Omental fat pad (tissue), 4 donors: Measurements from ENCODE around the gene PLCH1. TPM values are rescaled to one million over a fixed set of nuclear protein-coding genes. Genes with fewer than 3 reads are reported as not detected.

Experiments used
- ATAC-seq: fragments of 150-250 bp; one replicate; pipeline ENCODE4 v1.9.1; 2016; ENCODE audit warnings: mild to moderate bottlenecking, moderate library complexity; ENCODE audit not compliant: low FRiP score
- DNase-seq: peaks from one replicate; pipeline ENCODE4 v3.0.0-alpha.2; 2019; ENCODE audit warnings: low spot score
- total RNA-seq, 4 donors: library from RNA; depleted of rRNA; stranded (reverse); fragments of >200 nt; gene quantifications; one replicate each; pipeline ENCODE4 v1.1.0, GENCODE V29; 2016
- TF ChIP-seq, protein P1 (sequence below), 3 donors: fragments of 450-650 bp; IDR thresholded peaks; one replicate each; pipeline ENCODE4 v1.5.1; 2016 to 2017; ENCODE audit warnings: antibody characterized with exemption in 3 of 3, mild to moderate bottlenecking in 3 of 3, moderate library complexity in 2 of 3

The PLCH1 gene
- total RNA-seq, 4 donors from 2014 or later: 0.12 to 3.2 (median 0.23) TPM

- DNase-seq: no peak
- TF ChIP-seq, protein P1, sequence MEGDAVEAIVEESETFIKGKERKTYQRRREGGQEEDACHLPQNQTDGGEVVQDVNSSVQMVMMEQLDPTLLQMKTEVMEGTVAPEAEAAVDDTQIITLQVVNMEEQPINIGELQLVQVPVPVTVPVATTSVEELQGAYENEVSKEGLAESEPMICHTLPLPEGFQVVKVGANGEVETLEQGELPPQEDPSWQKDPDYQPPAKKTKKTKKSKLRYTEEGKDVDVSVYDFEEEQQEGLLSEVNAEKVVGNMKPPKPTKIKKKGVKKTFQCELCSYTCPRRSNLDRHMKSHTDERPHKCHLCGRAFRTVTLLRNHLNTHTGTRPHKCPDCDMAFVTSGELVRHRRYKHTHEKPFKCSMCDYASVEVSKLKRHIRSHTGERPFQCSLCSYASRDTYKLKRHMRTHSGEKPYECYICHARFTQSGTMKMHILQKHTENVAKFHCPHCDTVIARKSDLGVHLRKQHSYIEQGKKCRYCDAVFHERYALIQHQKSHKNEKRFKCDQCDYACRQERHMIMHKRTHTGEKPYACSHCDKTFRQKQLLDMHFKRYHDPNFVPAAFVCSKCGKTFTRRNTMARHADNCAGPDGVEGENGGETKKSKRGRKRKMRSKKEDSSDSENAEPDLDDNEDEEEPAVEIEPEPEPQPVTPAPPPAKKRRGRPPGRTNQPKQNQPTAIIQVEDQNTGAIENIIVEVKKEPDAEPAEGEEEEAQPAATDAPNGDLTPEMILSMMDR (IDR thresholded peaks at IDR 0.05): no peak
- no peak for ATAC-seq
Measured at GRCh38 chr3:155581579-155581978, 163.3 kb downstream of the PLCH1 start.

DNA sequence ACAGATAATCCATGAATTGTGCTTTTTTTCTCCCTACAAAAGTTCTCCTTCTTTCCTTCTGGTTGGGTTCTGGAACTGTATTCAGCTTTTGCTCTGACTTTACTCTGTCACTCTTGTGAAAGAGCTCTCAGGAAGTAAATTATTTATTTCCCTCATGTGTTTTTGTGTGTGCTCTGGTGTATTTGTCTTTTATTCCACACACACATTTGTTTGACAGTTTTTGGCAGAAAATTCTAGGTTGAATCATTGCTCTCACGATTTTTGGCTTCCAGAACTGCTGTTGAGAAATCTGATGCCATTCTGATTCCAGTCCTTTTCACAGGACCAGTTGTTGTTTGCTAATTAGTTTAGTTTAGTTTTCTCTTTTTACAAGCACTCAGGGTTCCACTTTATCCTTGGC lies 172.8 kb downstream of the PLCH1 start:
- DNase-seq (no peak), ATAC-seq (no peak)
- TF ChIP-seq, protein P1 (IDR thresholded peaks at IDR 0.05): no peak

DNA sequence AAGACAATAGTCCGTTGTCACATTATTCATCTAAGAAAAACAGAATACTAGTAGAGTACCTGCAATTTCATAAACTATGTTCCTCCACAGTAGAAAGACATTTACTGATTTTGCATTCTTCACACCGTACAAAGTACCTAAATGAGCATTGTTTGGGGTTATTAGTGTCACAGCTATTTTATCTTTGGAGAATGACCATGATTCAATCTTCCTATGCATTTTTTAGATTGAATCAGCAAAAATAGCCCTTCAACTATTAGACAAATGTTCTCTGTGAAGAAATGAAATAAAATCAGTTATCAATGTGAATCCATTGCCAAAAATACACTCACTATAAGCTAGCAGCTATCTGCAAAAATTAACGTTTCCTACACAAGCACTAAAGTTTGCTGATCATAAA lies 176.6 kb downstream of the PLCH1 start:
- DNase-seq: no peak
- no peak for ATAC-seq
- TF ChIP-seq, protein P1 (IDR thresholded peaks at IDR 0.05): no peak

GRCh38 chr3:155560594-155560993 lies 184.3 kb downstream of the PLCH1 start:
- DNase-seq (no peak), ATAC-seq (no peak)
- TF ChIP-seq, protein P1 (IDR thresholded peaks at IDR 0.05): no peak

DNA sequence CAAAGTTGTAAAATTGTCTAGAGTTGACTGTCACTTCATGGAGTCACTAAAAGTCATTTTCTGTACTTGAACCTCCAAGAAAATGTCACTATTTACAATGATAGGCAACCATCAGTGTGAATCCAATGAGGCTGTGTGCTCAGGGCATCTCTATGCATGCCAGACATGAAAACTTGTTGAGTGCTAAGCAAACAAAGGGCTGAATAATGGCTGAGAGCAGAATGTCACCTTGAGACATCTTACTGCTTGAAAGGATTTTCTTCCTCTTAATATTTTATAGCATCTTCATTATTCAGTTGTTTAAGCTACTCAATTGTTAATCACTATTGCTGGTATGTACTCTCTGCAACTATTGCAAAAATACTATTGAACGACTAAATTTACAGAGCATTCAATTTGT lies 184.7 kb downstream of the PLCH1 start:
- TF ChIP-seq, protein P1 (IDR thresholded peaks at IDR 0.05): no peak
- no peak for DNase-seq
- no peak for ATAC-seq

DNA sequence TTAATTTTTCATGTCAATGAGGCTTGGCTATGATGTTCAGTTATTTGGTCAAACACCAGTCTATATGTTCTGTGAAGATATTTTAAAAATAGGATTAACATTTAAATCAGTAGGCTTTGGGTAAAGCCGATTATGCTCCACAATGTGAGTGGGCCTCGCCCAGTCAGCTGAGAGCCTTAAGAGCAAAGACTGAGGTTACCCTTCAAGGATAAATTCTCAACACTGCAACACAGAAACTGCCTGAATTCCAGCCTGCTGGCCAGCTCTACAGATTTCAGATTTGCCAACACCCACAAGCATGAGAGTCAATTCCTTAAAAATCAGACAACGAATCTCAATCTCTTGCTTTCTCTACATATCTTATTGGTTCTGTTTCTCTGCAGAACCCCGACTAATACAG lies 188.3 kb downstream of the PLCH1 start:
- DNase-seq (no peak), ATAC-seq (no peak)
- TF ChIP-seq, protein P1 (IDR thresholded peaks at IDR 0.05): no peak

DNA sequence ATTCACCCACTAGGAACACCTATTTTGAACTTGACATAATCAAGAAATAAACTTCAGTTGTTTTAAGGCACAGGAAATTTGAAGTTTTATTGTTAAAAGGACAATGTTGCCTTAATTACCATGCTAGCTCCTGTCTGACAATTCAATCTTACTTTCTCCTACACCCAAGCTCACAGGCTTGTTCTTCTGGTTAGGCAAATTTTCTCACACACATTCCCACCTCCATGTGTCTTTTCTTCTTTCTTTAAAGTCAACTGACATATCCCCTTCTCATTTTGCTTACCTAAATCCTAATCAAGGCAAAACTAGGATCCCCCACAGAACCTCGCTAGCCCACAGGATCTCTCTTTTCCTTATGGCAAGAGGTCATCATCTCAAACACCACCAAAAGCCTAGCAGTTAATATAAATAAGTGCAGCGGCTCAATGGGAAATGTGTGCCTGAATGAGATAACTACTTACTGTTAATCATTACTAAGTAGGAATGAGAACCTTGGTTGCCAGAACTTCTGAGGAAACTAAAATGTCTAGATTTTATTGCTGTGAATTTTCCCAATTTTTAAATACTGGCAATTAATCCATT lies 189.3 kb downstream of the PLCH1 start:
- TF ChIP-seq, protein P1 (IDR thresholded peaks at IDR 0.05): no peak
- no peak for ATAC-seq

More for the DNA sequence above, 189.3 kb downstream of the PLCH1 start:
- DNase-seq: no peak
